Liver (tissue), 3 donors: ENCODE results near the gene ZNF273.

ENCODE experiments used
- CTCF ChIP-seq: fragments of 150-350 bp; IDR thresholded peaks from 2 replicates; pipeline ENCODE4 v1.5.1; 2017; ENCODE audit warnings: improper control_type of control experiment, low read depth, low read length; ENCODE audit not compliant: missing input control
- EGR1 ChIP-seq, 2 donors: IDR thresholded peaks; 2 replicates each; pipeline ENCODE4 v1.6.1; 2016 to 2018; ENCODE audit warnings: antibody characterized with exemption in 2 of 2, low read depth in 2 of 2
- FOXA1 ChIP-seq: IDR thresholded peaks from 2 replicates; pipeline ENCODE4 v1.6.1; 2016; ENCODE audit warnings: antibody characterized with exemption
- GABPA ChIP-seq, 2 donors: IDR thresholded peaks in 1 of 2; conservative IDR thresholded peaks in 1 of 2; 2 replicates each; pipeline ENCODE4 v1.6.1; 2016; ENCODE audit warnings: antibody characterized with exemption in 2 of 2, mild to moderate bottlenecking in 1 of 2, moderate library complexity in 1 of 2
- HNF4G ChIP-seq: IDR thresholded peaks from 2 replicates; pipeline ENCODE4 v1.6.1; 2016; ENCODE audit warnings: antibody characterized with exemption
- JUND ChIP-seq, 2 donors: IDR thresholded peaks; 2 replicates each; pipeline ENCODE4 v1.6.1; 2016; ENCODE audit warnings: antibody characterized with exemption in 2 of 2
- MAX ChIP-seq: IDR thresholded peaks from 2 replicates; pipeline ENCODE4 v1.6.1; 2016; ENCODE audit warnings: antibody characterized with exemption
- REST ChIP-seq: IDR thresholded peaks from 2 replicates; pipeline ENCODE4 v1.6.1; 2016; ENCODE audit warnings: antibody characterized with exemption, mild to moderate bottlenecking
- RXRA ChIP-seq, 2 donors: IDR thresholded peaks; 2 replicates each; pipeline ENCODE4 v1.6.1; 2017 to 2018; ENCODE audit warnings: antibody characterized with exemption in 2 of 2, mild to moderate bottlenecking in 1 of 2
- YY1 ChIP-seq: IDR thresholded peaks from 2 replicates; pipeline ENCODE4 v1.6.1; 2016; ENCODE audit warnings: antibody characterized with exemption, mild to moderate bottlenecking
- ZBTB33 ChIP-seq: IDR thresholded peaks from 2 replicates; pipeline ENCODE4 v1.6.1; 2016; ENCODE audit warnings: antibody characterized with exemption
- donor health status: healthy.
- donor health status: healthy.

GRCh38 chr7:64890761-64891362 is 12.2 kb upstream of the ZNF273 start:
- no peak for TF ChIP-seq CTCF
- TF ChIP-seq YY1: no peak
- no peak for TF ChIP-seq FOXA1
- no peak for TF ChIP-seq HNF4G
- no peak for TF ChIP-seq ZBTB33
- no peak for TF ChIP-seq REST
- no peak for TF ChIP-seq EGR1 (IDR thresholded peaks at IDR 0.05; ENCODE audit: low read depth in 2 of 2)
- TF ChIP-seq MAX: no peak
- TF ChIP-seq RXRA (IDR thresholded peaks at IDR 0.05): no peak
- no peak for TF ChIP-seq JUND (IDR thresholded peaks at IDR 0.05)
- TF ChIP-seq GABPA (IDR thresholded peaks at IDR 0.05 in 1 of 2, conservative IDR thresholded peaks at IDR 0.05 in 1 of 2): no peak
